GM10847 (cell line): ENCODE data around the gene SCAMP1.

Experiments used
- POLR2A ChIP-seq: IDR thresholded peaks from 2 replicates; pipeline ENCODE4 v1.6.1; 2011; ENCODE audit not compliant: insufficient read length; ENCODE audit errors: extremely low read depth

Gene SCAMP1

DNA sequence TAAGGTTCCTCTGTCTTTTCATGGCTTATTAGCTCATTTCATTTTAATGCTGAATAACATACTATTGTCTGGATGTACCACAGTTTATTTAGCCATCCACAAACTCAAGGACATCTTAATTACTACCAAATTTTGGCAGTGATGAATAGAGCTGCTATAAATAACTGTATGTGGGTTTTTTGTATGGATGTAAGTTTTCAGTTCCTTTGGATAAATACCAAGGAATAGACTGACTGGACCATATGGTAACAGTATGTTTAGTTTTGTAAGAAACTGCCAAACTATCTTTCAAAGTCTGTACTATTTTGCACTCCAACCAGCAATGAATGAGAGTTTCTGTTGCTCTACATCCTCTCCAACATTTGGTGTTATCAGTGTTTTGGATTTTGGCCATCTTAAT, 38.7 kb downstream of the SCAMP1 start:
- TF ChIP-seq POLR2A: no peak

DNA sequence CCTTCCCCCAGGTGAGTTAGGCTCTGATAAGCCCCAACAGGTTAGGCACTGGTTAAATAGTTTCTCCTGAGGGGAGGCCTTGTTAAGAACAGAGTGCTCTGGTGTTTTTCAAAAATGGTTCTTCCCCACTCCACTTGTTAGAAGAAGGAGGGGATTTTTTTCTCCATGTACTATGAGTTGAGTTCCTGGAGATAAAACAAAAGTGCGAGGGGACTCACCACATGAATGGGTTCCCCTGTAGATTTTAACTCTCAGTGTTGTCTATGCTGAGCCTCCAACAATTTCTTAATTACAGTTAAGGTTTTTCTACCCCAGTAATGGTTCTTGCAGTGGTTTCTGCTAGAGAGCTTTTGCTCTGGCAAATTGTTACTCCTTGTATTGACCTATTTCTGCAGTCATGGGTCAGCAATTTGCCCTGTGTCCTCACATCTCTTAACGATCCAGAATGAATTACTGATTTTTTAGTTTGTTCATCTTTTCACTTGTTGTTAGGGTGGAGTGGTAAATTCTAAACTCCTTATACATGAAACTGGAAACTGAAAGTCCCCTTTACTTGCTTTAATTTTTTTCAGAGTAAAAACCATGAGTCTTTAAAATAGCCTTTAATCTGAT, 44.4 kb downstream of the SCAMP1 start:
- TF ChIP-seq POLR2A: no peak

DNA sequence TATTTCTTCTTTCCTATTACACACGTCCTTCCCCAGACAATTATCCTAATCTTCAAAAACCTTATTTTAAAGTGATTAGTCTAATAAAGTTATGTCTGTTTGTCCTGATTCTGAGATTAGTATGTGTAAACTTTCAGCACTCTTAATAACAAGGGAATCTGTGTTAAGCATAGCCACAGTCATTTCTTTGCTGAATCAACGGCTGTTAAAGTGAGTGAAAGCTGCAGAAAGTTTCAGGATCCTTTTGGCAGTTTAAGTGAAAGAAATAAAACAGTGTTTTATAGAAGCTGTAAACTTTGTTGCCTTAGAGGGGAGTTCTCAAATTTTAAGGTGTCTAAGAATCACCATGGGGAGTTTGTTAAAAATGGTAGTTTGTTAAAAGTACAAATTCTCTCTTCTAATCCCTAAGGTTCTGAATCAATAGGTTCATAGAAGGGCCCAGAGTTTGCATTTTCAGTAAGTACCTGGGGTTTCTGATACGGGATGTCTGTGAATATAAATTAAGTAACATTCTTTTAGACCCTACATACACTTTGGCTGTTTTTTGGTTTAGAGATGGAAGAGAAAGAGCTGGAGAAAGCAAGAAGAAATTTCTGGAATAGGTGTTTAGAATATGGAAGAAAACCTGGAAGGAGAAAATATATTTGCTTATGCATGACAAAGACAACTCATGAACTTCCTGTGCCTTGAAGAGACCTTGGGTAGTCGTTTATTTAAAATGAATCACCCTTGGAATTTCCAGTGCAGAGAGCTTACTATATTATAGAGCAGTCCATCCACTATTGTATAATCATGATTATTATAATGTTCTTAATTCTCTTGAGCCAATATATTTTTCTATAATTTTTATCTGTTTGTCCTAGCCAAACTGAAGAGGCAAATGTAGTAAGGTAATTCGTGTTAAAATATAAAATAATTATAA, 45.7 kb downstream of the SCAMP1 start:
- TF ChIP-seq POLR2A: no peak

DNA sequence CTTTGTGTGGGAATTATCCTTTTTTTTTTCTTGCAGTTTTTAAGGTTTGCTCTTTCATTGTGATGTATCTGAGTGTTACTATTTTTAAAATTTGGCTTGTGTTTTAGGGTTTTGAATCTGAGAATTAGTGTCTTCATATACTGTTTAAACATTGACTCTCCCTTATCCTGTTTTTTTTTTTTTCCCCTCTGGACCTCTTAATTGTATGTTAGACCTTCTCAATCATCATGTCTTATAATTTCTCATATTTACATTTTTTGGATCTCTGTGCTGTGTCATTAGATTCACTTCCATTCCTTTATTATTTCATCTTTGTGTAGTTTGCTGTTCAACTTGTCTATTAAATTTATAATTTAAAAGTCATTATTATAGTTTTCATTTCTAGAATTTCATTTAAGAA, 47.0 kb downstream of the SCAMP1 start:
- TF ChIP-seq POLR2A: no peak

DNA sequence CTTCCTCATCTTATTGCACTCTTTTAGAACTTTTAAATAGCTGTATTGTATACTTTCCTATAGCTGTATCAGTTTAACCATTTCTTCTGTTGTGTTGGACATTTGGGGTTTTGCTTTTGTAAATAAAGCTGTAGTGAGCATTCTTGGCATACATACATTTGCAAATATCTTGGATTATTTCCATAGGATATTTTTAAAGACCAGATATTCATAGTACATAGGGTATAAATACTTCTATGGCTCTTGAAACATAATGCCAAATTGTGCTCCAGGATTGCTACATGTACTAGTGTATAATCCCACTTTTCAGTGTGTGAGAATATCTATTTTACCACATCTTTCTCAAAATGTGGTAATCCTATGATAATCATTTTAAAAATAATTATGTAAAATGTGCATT, 51.2 kb downstream of the SCAMP1 start:
- TF ChIP-seq POLR2A: no peak

DNA sequence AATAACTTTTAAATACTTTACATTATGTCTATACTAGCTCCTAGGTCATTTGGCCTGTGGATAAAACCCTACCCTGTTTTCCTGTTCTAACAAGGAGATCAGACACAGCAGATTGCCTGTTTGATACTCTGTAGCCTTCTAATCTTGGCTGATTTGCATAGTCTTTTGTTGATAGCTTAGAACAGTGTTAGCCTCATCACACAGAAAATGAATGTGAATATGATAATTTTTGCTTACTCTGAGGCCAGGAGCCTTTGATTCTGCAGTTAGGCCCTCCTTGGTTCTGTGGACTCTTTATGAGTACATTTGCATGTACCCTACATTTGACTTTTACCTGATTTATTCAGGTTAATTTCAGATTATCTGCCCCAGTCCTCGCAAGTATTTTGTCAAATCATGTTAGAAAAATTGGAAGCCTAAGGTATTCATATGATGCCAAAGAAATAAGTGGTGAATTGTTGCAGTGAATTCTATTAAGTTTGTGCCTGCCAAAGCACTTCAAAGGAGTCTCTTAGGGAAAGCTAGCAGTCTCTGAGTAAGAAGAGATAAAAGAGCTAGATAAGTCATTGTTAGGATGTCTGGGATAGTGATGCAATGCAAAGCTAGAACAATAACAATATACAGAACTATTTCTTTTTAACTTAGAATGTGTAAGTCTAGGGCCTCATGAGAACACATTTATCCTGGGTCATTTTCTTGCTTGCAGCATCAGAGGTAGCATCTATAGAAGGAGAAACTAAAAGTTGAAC, 56.4 kb downstream of the SCAMP1 start:
- no peak for TF ChIP-seq POLR2A

DNA sequence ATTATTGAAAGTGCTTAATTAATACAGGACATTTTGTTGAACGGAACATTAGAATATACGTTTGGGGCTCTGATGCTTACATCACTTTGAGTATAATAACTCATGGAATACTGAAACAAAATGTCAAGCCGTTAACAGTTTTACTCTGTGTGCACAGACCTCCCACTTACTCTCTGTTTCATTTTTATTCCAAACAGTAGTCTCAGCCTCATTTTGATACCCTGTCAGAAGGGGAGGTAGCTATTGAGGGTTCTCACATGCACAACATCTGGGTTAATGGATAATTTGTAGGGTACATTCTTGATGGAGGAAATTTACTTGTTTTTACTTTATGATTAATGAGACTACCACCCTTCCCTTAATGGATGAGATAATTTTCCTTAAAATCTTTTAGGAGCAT, 59.0 kb downstream of the SCAMP1 start:
- no peak for TF ChIP-seq POLR2A

DNA sequence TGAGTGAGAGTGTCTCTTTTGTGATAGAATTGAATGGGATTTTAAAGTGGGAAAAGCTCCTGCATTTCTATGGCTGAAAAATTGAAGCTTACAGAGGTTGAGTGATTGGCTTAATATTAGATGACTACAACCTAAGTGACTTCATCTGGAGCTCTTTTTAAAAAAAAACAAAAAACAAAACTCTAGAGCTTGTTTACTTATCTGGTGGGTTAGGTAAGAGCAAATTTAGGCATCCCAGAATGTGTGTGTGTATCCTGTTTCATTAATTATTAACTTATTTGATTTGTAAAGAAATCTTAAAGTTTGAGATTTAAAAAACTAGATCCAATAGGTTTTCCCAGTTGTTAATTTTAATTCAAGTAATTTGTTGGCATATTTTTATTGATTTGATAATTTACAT, 60.1 kb downstream of the SCAMP1 start:
- TF ChIP-seq POLR2A: no peak

DNA sequence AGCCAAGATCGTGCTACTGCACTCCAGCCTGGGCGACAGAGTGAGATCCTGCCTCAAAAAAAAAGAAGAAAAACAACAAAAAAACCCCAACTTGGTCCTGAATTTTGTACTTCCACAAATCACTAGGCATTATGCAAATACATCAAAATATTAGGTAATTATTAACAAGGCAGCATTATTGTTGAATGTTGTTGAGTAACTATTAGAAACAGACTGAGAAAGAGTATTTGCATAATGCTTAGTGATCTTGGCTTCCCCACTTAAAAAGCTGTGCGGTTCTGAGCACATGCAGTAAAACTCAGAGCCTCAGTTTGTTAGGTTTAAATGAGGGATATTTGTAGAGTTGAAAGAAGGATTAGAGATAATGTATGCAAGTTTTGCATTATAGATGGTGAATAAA, 64.2 kb downstream of the SCAMP1 start:
- no peak for TF ChIP-seq POLR2A

DNA sequence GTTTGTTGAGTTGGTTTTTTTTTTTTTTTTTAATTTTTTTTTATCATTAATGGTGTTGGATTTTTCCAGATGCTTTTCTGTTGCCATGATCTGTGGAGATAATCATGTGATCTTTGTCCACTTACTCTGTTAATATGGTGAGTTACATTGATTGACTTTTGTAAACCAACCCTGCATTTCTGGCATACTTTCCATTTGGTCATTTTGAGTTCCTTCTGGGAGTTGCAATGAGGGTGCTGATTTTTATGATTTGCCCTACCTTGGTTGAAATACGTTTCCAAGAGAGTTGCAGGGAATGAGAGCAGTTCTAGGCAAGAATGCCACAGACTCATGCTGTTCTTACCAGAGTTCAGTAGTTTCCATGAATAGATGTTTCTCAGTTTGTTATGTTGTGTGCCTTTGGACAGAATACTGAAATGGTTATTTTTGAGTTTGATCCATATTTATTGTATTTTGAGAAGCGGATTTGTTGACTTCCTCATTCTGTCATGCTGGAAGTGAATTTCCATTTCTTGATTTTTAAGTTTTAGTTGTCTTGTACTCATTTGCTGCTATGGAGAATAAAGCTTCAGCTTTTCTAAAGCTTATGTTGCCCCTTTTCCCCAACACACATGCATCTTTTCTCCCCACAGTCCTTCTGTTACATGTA, 69.0 kb downstream of the SCAMP1 start:
- TF ChIP-seq POLR2A: no peak

DNA sequence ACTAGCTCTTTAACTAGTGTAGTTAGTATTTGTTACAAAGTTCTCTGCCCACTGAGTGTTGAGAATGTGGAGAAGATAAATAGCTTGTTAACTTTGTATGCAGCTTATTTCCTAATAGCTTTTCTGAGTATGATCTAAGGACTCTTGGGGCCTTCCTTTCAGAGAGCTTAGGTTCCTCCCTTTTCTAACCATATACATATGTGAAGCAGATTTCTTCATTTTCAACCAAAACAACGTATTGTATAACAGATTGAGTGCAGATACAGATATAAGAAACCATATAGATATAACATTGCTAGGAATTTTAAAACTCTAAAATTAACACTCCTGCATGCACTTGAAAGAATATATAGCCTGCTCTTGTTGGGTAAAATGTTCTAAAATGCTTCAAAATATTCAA, 70.4 kb downstream of the SCAMP1 start:
- TF ChIP-seq POLR2A: no peak

DNA sequence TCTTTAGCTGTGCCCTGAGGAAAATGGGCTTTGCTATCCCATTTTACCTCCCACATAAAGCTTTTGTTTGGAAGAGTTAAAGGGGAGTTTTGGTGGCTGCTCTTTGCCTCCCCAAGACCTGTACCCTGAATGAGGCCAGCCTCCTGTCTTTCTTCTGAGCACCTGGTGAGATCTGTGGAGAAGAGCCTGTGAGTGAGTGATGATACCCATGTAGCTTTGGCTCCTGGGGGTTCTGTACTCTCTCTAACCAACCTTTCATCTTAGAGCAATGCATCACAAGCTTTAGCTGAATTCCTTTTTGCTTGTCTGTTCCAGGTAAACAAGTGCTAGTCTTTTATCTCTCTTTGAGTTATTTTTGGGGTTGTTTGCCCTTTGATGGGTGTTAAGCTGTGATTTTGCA, 73.6 kb downstream of the SCAMP1 start:
- TF ChIP-seq POLR2A: no peak

DNA sequence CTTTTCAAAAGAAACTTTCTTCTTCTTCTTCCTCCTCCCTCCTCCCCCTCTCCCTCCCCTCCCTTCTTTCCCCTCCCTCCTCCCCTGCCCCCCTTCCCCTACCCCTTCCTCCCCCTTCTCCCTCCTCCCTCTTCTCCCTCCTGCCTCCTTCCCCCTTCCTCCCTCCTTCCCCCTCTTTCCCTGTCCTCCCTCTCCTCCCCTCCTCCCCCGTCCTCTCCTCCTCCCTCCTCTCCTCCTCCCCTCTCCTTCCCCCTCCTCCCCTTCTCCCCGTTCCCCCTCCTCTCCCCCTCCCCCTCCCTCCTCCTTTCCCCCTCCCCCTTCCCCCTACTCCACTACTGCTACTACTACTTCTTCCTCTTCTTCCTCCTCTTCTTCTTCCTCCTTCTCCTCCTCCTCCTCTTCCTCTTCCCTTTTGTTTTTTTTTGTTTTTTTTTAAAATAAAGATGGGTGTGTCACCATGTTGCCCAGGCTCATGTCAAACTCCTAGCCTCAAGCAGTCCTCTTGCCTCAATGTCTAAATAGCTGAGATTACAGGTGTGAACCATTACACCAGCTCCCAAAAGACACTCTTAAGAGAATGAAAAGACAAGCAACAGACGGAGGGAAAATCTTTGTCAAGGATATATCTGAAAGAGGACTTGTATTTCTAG, 87.5 kb downstream of the SCAMP1 start:
- no peak for TF ChIP-seq POLR2A

DNA sequence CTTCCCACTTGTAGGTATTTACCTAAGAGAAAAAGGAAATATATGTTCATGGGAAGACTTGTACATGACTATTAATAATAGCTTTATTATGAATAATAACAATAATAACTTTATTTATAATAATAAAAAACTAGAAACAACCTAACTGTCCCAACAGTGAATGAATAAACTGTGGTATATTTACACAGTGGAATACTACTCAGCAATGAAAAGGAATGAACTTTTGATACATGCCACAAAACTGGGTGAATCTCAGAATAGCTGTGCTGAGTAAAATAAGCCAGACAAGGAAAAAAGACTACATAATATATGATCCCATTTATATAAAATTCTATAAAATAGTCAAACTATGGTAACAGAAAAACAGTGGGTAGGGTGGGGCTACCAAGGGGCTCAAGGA, 88.7 kb downstream of the SCAMP1 start:
- no peak for TF ChIP-seq POLR2A

DNA sequence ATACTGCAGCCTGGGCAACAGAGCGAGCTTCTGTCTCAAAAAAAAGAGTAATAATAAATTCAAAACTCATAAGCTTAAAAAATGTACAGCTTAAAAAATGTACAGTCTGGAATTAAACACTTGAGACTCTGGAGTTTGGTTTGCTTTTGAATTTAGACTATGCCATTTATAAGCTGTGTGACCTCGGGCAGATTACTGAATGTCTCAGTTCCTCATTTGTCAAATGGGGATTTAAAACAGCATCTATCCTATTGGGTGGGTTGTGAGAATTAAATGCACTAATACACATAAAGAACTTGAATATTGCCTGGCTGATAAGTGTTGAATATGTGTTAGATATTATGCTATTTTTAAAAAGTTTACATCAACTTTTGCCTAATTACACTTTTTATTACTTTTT, 98.4 kb downstream of the SCAMP1 start:
- TF ChIP-seq POLR2A: no peak
